Dendritic cell treated with granulocyte-macrophage colony-stimulating factor and Interleukin-4, amounts not matched to agents 40 ng/mL and 50 ng/mL, for 4 days (primary cell): ENCODE measurements around the gene SRRM4.
"Not testable (repeated sequence)": the region's sequence is repeated elsewhere in the genome, so short reads cannot be mapped to it uniquely, and the experiment has no call there.

Experiments
- H3K27ac Mint-ChIP-seq: one replicate; pipeline ENCODE4 v1.8.0; 2022; ENCODE audit warnings: mild to moderate bottlenecking, mixed read lengths
- H3K27me3 Mint-ChIP-seq: one replicate; pipeline ENCODE4 v1.8.0; 2022; ENCODE audit warnings: mild to moderate bottlenecking, mixed read lengths
- H3K36me3 Mint-ChIP-seq: one replicate; pipeline ENCODE4 v1.8.0; 2022; ENCODE audit warnings: low read depth, mixed read lengths
- H3K4me1 Mint-ChIP-seq: one replicate; pipeline ENCODE4 v1.8.0; 2022; ENCODE audit warnings: low read depth, mixed read lengths
- H3K4me3 Mint-ChIP-seq: one replicate; pipeline ENCODE4 v1.8.0; 2022; ENCODE audit warnings: mild to moderate bottlenecking, moderate library complexity, mixed read lengths
- H3K9me3 Mint-ChIP-seq: one replicate; pipeline ENCODE4 v1.8.0; 2022; ENCODE audit warnings: mixed read lengths
- intact Hi-C: fragments of 100-400 bp; cut with micrococcal nuclease; formaldehyde crosslinking; loops from one replicate; pipeline ENCODE4 v1.15.0; 2022

SRRM4 gene

GRCh38 chr12:119020406-119021360, 39.3 kb downstream of the SRRM4 start:
- no peak overlapping the region for H3K27ac Mint-ChIP-seq
- H3K9me3 Mint-ChIP-seq, result no peaks in the 10 kb centered on the region
- H3K4me1 Mint-ChIP-seq, result no peaks in the 10 kb centered on the region
- peaks cover 4% of the 10 kb centered on the region for H3K27me3 Mint-ChIP-seq
- intact Hi-C loops, result no loop called here
- H3K36me3 Mint-ChIP-seq, result no peaks in the 10 kb centered on the region
- no peak overlapping the region for H3K4me3 Mint-ChIP-seq

DNA sequence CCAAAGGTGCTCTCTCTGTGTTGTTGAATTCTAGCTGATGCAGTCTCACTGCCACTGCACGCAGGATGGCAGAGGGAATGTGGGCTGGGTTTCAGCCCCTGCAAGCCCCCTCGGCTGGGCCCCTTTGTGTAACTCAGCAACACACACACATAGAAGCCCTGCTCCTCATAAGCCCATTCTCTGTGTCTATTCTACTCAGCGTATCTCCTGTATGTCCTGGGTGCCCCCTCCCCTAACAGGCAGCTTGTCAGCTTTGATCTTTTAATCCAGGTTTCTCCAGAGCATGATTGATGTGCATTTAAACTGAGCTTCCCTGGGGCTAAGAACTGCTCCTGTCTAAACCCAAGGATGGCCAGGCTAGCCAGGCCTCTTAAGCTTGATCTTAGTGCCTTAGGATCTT, 43.0 kb downstream of the SRRM4 start:
- intact Hi-C loops, result no loop called here

GRCh38 chr12:119025786-119026185, 44.4 kb downstream of the SRRM4 start:
- Mint-ChIP-seq H3K9me3 (no peaks in the 10 kb centered on the region), H3K4me3 (no peak overlapping the region), H3K27me3 (no peaks in the 10 kb centered on the region), H3K36me3 (no peaks in the 10 kb centered on the region), H3K27ac (no peak overlapping the region), H3K4me1 (no peaks in the 10 kb centered on the region)
- intact Hi-C loops, result no loop called here

More for the DNA sequence above, 43.0 kb downstream of the SRRM4 start:
- Mint-ChIP-seq H3K9me3 (no peaks in the 10 kb centered on the region), H3K36me3 (no peaks in the 10 kb centered on the region), H3K4me1 (no peaks in the 10 kb centered on the region), H3K27ac (no peak overlapping the region), H3K27me3 (peaks cover 4% of the 10 kb centered on the region), H3K4me3 (no peak overlapping the region)

DNA sequence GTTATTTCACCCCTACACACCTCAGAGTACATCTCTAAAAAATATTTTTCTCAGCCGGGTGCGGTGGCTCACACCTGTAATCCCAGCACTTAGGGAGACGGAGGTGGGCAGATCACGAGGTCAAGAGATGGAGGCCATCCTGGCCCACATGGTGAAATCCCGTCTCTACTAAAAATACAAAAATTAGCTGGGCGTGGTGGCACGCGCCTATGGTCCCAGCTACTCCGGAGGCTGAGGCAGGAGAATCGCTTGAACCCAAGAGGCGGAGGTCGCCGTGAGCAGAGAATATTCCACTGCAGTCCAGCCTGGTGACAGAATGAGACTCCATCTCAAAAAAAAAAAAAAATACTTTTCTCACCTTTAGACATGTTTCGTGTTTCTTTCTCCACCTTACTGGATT, 52.0 kb downstream of the SRRM4 start:
- H3K9me3 Mint-ChIP-seq, intact Hi-C loops, H3K36me3 Mint-ChIP-seq, H3K27me3 Mint-ChIP-seq, H3K27ac Mint-ChIP-seq, H3K4me1 Mint-ChIP-seq, H3K4me3 Mint-ChIP-seq: not testable (repeated sequence)

DNA sequence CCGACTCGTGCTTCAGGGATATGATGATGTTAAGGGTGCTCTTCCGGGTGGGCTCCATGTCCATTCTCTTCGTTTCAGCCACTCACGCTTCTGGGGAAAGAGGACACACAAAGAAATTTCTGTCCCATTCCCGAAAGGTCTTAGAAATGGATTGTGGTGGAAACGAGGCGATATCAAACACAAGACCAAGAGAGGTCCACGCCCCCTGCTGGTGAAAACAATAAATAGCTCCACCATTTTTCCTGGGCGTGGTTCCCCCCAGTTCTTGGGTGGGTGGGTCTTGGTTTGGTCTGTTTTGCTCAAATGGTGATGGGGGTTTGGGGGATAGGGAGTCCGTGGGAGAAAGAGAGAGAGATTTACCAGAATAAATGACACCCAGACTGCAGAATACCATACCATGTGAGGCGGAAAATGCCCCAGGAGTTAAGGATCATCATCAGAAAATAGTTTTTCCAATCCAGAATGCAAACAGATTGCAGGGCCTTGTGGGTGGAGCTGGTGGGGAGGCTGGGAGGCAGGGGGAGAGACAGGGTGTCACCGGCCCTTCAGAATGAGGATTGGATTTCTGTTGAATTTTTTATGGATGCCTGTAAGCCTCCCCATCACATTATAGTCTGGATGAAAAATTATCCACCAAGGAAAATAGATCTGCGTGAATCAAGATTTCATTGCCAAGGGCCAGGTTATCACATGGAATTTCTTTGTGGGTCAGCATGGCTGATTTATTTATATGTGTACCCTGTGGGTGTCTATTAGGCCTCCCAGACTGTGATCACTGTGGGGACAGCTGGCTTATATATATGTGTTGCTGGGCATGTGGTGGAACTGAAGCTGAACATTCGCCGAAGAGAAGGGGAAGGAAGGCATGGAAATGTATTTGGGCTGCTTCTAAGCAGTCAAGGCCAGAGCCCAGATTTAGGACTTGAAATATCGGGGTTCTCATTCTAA, 55.8 kb downstream of the SRRM4 start:
- Mint-ChIP-seq H3K9me3 (no peaks in the 10 kb centered on the region), H3K36me3 (no peaks in the 10 kb centered on the region), H3K4me1 (no peaks in the 10 kb centered on the region), H3K27ac (no peak overlapping the region), H3K27me3 (no peaks in the 10 kb centered on the region), H3K4me3 (no peak overlapping the region)
- intact Hi-C loops, result no loop called here

DNA sequence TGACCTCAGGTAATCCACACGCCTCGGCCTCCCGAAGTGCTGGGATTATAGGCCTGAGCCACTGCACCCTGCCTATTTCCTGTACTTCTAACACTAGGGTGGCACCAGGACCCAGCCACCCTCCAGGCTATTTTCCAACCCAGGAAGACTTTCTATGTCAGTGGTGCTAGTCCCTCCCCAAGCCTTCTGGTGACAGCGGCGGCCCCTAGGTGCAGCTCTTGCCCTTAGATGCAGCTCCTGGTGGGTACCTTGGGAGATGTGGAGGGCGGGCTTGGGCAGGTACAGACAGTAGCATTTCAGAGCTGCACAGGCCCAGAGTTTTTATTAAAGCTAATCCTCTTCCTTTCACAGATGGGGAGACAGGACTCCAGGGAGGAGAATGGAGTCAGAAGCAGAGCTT, 62.8 kb downstream of the SRRM4 start:
- Mint-ChIP-seq H3K36me3 (no peaks in the 10 kb centered on the region), H3K4me1 (no peaks in the 10 kb centered on the region), H3K9me3 (no peaks in the 10 kb centered on the region), H3K27me3 (no peaks in the 10 kb centered on the region), H3K27ac (no peak overlapping the region), H3K4me3 (no peak overlapping the region)
- intact Hi-C loops, result no loop called here

- no peaks in the 10 kb centered on the region for H3K36me3 Mint-ChIP-seq
Observed at GRCh38 chr12:119047641-119048040, 66.3 kb downstream of the SRRM4 start.

DNA sequence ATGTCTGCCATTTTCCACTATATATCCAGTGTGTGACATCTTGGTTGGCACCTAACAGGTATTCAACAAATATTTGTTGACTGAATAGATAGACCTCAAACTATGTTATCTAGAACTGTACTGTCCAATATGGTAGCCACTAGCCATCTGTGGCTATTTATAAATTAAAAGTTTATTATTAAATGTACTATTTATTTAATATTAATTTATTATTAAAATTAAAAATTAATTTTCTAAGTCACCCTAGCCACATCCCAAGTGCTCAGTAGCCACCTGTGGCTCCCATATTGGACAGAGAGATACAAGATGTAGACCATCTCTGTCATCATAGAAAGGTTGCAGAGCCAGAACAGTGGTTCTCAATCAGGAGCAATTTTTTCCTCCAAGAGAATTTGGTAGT, 69.3 kb downstream of the SRRM4 start:
- H3K27ac Mint-ChIP-seq, result no peak overlapping the region
- intact Hi-C loops, result no loop called here
- H3K9me3 Mint-ChIP-seq, result no peaks in the 10 kb centered on the region
- H3K27me3 Mint-ChIP-seq, result no peaks in the 10 kb centered on the region
- no peaks in the 10 kb centered on the region for H3K4me1 Mint-ChIP-seq
- no peak overlapping the region for H3K4me3 Mint-ChIP-seq
- H3K36me3 Mint-ChIP-seq, result no peaks in the 10 kb centered on the region

More at GRCh38 chr12:119047641-119048040, 66.3 kb downstream of the SRRM4 start:
- Mint-ChIP-seq H3K4me3 (no peak overlapping the region), H3K4me1 (no peaks in the 10 kb centered on the region), H3K27ac (no peak overlapping the region), H3K9me3 (no peaks in the 10 kb centered on the region), H3K27me3 (no peaks in the 10 kb centered on the region)
- intact Hi-C loops, result no loop called here

DNA sequence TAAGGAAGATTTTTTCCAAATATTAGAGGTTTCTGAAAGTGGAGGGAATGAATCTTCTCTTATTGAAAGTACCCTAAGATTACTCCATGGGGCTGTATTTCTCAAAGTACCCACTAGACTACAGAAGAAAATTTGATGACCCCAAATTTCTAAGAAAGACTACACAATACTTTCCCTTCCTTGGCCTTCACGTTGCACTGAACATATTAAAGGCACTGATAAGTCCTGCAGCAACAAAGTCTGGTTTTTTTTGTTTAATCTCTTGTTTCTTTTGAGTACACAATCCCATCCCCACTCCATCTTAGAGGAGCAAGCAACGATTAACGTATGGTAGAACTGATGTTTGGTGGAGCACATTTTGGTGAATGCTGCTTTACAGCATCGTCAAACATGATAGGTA, 70.1 kb downstream of the SRRM4 start:
- no peaks in the 10 kb centered on the region for H3K9me3 Mint-ChIP-seq
- intact Hi-C loops, result no loop called here
- no peaks in the 10 kb centered on the region for H3K4me1 Mint-ChIP-seq

GRCh38 chr12:119052001-119052400, 70.7 kb downstream of the SRRM4 start:
- Mint-ChIP-seq H3K4me3 (no peak overlapping the region), H3K9me3 (no peaks in the 10 kb centered on the region), H3K27ac (no peak overlapping the region), H3K36me3 (no peaks in the 10 kb centered on the region), H3K4me1 (no peaks in the 10 kb centered on the region), H3K27me3 (no peaks in the 10 kb centered on the region)
- intact Hi-C loops, result no loop called here

More for the DNA sequence above, 70.1 kb downstream of the SRRM4 start:
- Mint-ChIP-seq H3K36me3 (no peaks in the 10 kb centered on the region), H3K27ac (no peak overlapping the region), H3K27me3 (no peaks in the 10 kb centered on the region), H3K4me3 (no peak overlapping the region)

GRCh38 chr12:119055977-119056376, 74.6 kb downstream of the SRRM4 start:
- Mint-ChIP-seq H3K27ac (no peak overlapping the region), H3K4me3 (no peak overlapping the region), H3K27me3 (no peaks in the 10 kb centered on the region), H3K9me3 (no peaks in the 10 kb centered on the region), H3K36me3 (no peaks in the 10 kb centered on the region), H3K4me1 (no peaks in the 10 kb centered on the region)
- intact Hi-C loops, result no loop called here

DNA sequence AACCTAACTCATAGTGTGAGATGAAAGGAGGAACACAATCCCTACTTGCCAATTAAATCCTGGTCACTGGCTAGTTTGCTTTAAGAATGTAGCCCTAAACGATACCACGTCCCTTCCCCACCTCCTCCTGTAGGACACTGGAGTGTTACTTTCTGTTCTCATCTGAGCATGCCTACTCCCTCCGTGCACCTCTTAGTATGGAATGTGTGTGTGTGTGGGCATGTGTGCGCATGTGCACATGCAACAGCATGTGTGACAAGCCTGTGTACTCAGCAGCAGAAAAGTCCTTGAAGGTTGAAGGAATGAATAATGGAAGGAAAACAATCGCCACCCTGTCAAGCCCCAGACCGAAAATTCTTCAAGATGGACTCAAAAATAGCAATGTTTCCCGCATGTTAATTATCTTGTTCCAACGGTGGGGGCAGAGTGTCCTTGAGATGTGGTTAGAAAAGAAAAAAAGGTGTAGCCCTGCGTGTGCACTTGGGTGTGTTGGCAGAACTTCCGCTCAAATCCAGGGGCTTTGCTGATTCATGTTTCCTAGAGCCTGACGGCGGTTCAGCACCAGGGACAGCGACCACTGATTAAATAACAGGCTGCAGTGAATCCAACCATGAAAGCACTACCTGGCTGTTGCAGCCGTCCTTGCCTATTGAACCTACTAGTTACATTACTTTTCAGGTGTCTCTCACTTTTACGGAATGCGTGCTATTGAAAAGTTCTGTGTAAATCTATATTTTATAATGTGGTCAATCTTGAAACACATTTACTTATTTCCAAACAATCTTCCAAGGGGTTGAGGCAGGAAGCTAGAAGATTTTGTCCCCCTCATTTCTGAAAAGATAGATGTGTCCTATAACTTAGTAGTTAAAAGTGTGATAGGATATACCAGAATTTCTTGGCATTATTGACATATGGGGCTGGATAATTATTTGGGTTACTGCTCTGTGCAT, 79.8 kb downstream of the SRRM4 start:
- H3K36me3 Mint-ChIP-seq, result no peaks in the 10 kb centered on the region
- H3K4me3 Mint-ChIP-seq, result no peak overlapping the region
- H3K27me3 Mint-ChIP-seq, result no peaks in the 10 kb centered on the region
- H3K27ac Mint-ChIP-seq, result no peak overlapping the region
- no peaks in the 10 kb centered on the region for H3K9me3 Mint-ChIP-seq
- intact Hi-C loops, result no loop called here
- no peaks in the 10 kb centered on the region for H3K4me1 Mint-ChIP-seq

DNA sequence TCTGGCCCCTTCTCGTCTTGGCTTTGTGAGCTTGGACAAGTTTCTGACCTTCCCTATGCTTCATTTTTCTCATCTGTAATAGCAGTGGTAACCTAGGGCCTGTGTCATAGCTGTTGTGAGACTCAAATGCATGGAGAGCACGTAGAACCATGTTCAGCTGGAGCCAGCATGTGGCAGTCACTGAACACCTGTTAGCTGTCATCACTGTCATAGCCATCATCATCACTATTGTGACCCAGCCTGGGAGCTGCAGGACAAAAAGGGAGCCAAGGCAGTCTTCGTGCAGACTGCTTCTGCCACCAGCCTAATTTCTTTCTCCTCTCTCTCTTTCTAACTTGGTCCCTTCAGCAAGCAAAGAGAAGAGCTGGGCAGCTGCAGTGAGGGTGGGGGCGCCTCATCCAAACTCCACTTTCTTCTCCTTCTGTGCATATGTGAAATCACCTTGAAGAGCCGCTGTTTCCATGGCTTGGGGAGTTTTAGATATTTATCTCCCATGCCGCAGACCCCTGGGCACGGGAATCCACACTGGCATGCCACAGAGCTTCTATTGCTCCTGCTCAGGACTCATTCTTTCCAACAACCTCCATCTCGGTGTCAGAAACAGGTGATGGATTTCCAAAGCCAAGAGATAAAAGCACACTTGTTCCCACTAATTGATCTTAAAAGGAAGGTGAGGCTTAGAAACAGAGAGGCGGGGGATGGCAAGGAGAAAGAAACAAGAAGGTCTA, 87.0 kb downstream of the SRRM4 start:
- Mint-ChIP-seq H3K9me3 (no peaks in the 10 kb centered on the region), H3K27me3 (no peaks in the 10 kb centered on the region), H3K4me1 (no peaks in the 10 kb centered on the region), H3K27ac (no peak overlapping the region), H3K4me3 (no peak overlapping the region), H3K36me3 (no peaks in the 10 kb centered on the region)
- intact Hi-C loops, result no loop called here
